ENCODE results near the gene CRYL1. TPM values are rescaled to one million over a fixed set of nuclear protein-coding genes. Genes with fewer than 3 reads are reported as not detected.

The CRYL1 gene
- total and polyA plus RNA-seq, 2 of the 13 experiments (the other 11 are each of a cell fraction or from before 2014, with no cell fraction given) = 57.2 to 115 TPM

- TF ChIP-seq ZNF746 (CRISPR knock-in tag; IDR thresholded peaks at IDR 0.05) (0 out of 2 replicates have a peak, but pooled peaks have one; percentile 52), IKZF4 (CRISPR knock-in tag; IDR thresholded peaks at IDR 0.05; ENCODE audit: borderline replicate concordance, low read depth, not compliant biosample characterization) (no peak), ZSCAN20 (CRISPR knock-in tag; IDR thresholded peaks at IDR 0.05; ENCODE audit: borderline replicate concordance) (no peak), ZNF460 (CRISPR knock-in tag; IDR thresholded peaks at IDR 0.05; ENCODE audit: borderline replicate concordance) (no peak), ZBTB38 (CRISPR knock-in tag; IDR thresholded peaks at IDR 0.05) (peak; percentile 73), ZNF605 (CRISPR knock-in tag; IDR thresholded peaks at IDR 0.05) (no peak), JARID2 (CRISPR knock-in tag; IDR thresholded peaks at IDR 0.05; ENCODE audit: insufficient replicate concordance) (no peak), FOXK2 (IDR thresholded peaks at IDR 0.05) (no peak), ZNF326 (CRISPR knock-in tag; IDR thresholded peaks at IDR 0.05; ENCODE audit: borderline replicate concordance) (no peak), NFE2 (CRISPR knock-in tag; IDR thresholded peaks at IDR 0.05) (no peak), ZBTB21 (CRISPR knock-in tag; IDR thresholded peaks at IDR 0.05) (no peak), TEAD3 (CRISPR knock-in tag; optimal IDR thresholded peaks at IDR 0.05; ENCODE audit: borderline replicate concordance) (peak; percentile 19), ZC3H4 (CRISPR knock-in tag; IDR thresholded peaks at IDR 0.05; ENCODE audit: borderline replicate concordance) (no peak), ZNF816 (CRISPR knock-in tag; IDR thresholded peaks at IDR 0.05; ENCODE audit: borderline replicate concordance) (peak; percentile 29; the same call in 1 of the 2 replicates)
- TF ChIP-seq, protein P1, sequence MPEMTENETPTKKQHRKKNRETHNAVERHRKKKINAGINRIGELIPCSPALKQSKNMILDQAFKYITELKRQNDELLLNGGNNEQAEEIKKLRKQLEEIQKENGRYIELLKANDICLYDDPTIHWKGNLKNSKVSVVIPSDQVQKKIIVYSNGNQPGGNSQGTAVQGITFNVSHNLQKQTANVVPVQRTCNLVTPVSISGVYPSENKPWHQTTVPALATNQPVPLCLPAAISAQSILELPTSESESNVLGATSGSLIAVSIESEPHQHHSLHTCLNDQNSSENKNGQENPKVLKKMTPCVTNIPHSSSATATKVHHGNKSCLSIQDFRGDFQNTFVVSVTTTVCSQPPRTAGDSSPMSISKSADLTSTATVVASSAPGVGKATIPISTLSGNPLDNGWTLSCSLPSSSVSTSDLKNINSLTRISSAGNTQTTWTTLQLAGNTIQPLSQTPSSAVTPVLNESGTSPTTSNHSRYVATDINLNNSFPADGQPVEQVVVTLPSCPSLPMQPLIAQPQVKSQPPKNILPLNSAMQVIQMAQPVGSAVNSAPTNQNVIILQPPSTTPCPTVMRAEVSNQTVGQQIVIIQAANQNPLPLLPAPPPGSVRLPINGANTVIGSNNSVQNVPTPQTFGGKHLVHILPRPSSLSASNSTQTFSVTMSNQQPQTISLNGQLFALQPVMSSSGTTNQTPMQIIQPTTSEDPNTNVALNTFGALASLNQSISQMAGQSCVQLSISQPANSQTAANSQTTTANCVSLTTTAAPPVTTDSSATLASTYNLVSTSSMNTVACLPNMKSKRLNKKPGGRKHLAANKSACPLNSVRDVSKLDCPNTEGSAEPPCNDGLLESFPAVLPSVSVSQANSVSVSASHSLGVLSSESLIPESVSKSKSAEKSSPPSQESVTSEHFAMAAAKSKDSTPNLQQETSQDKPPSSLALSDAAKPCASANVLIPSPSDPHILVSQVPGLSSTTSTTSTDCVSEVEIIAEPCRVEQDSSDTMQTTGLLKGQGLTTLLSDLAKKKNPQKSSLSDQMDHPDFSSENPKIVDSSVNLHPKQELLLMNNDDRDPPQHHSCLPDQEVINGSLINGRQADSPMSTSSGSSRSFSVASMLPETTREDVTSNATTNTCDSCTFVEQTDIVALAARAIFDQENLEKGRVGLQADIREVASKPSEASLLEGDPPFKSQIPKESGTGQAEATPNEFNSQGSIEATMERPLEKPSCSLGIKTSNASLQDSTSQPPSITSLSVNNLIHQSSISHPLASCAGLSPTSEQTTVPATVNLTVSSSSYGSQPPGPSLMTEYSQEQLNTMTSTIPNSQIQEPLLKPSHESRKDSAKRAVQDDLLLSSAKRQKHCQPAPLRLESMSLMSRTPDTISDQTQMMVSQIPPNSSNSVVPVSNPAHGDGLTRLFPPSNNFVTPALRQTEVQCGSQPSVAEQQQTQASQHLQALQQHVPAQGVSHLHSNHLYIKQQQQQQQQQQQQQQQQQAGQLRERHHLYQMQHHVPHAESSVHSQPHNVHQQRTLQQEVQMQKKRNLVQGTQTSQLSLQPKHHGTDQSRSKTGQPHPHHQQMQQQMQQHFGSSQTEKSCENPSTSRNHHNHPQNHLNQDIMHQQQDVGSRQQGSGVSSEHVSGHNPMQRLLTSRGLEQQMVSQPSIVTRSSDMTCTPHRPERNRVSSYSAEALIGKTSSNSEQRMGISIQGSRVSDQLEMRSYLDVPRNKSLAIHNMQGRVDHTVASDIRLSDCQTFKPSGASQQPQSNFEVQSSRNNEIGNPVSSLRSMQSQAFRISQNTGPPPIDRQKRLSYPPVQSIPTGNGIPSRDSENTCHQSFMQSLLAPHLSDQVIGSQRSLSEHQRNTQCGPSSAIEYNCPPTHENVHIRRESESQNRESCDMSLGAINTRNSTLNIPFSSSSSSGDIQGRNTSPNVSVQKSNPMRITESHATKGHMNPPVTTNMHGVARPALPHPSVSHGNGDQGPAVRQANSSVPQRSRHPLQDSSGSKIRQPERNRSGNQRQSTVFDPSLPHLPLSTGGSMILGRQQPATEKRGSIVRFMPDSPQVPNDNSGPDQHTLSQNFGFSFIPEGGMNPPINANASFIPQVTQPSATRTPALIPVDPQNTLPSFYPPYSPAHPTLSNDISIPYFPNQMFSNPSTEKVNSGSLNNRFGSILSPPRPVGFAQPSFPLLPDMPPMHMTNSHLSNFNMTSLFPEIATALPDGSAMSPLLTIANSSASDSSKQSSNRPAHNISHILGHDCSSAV (CRISPR knock-in tag; IDR thresholded peaks at IDR 0.05; ENCODE audit: borderline replicate concordance) = no peak
- TF ChIP-seq, protein P2, sequence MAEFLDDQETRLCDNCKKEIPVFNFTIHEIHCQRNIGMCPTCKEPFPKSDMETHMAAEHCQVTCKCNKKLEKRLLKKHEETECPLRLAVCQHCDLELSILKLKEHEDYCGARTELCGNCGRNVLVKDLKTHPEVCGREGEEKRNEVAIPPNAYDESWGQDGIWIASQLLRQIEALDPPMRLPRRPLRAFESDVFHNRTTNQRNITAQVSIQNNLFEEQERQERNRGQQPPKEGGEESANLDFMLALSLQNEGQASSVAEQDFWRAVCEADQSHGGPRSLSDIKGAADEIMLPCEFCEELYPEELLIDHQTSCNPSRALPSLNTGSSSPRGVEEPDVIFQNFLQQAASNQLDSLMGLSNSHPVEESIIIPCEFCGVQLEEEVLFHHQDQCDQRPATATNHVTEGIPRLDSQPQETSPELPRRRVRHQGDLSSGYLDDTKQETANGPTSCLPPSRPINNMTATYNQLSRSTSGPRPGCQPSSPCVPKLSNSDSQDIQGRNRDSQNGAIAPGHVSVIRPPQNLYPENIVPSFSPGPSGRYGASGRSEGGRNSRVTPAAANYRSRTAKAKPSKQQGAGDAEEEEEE (CRISPR knock-in tag; IDR thresholded peaks at IDR 0.05; ENCODE audit: borderline replicate concordance) = no peak
- TF ChIP-seq, protein P3, sequence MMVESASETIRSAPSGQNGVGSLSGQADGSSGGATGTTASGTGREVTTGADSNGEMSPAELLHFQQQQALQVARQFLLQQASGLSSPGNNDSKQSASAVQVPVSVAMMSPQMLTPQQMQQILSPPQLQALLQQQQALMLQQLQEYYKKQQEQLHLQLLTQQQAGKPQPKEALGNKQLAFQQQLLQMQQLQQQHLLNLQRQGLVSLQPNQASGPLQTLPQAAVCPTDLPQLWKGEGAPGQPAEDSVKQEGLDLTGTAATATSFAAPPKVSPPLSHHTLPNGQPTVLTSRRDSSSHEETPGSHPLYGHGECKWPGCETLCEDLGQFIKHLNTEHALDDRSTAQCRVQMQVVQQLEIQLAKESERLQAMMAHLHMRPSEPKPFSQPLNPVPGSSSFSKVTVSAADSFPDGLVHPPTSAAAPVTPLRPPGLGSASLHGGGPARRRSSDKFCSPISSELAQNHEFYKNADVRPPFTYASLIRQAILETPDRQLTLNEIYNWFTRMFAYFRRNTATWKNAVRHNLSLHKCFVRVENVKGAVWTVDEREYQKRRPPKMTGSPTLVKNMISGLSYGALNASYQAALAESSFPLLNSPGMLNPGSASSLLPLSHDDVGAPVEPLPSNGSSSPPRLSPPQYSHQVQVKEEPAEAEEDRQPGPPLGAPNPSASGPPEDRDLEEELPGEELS (CRISPR knock-in tag; IDR thresholded peaks at IDR 0.05) = peak; percentile 43; the same call in 1 of the 2 replicates
Observed at GRCh38 chr13:20525601-20526544, at the start of gene CRYL1 (continued).

Measured in HepG2 (cell line).